Mononuclear cell (primary cell): ENCODE results near the gene TUBB4B. TPM values are rescaled to one million over a fixed set of nuclear protein-coding genes. Genes with fewer than 3 reads are reported as not detected.

Source experiments
- H3K27me3 ChIP-seq: 2 replicates; pipeline ENCODE4 v1.6.0; 2011; ENCODE audit warnings: low read length, control low read depth; ENCODE audit not compliant: insufficient read depth
- H3K4me1 ChIP-seq: 2 replicates; pipeline ENCODE4 v1.5.1; 2011; ENCODE audit warnings: mild to moderate bottlenecking, low read length, control low read depth; ENCODE audit not compliant: insufficient read depth
- H3K4me3 ChIP-seq: 2 replicates; pipeline ENCODE4 v1.5.1; 2011; ENCODE audit warnings: mild to moderate bottlenecking, low read length, moderate library complexity
- H3K9me3 ChIP-seq: 2 replicates; pipeline ENCODE4 v1.5.1; 2011; ENCODE audit warnings: low read depth, mild to moderate bottlenecking, control low read depth, low read length
- total RNA-seq: library from RNA; depleted of rRNA; stranded (reverse); fragments of >200 nt; gene quantifications from one replicate; pipeline ENCODE4 v1.2.3, GENCODE V29; 2012

TUBB4B gene
- total RNA-seq, 1 donor = 67.9 TPM

- H3K9me3 ChIP-seq = no peaks in the 10 kb centered on the region
- no peak overlapping the region for H3K4me3 ChIP-seq
- peaks cover 10% of the 10 kb centered on the region for H3K4me1 ChIP-seq
- H3K27me3 ChIP-seq = no peaks in the 10 kb centered on the region
Measured at GRCh38 chr9:137263506-137263905, 22.4 kb downstream of the TUBB4B start.

GRCh38 chr9:137264067-137264466 lies 23.0 kb downstream of the TUBB4B start:
- Histone ChIP-seq H3K9me3 (no peaks in the 10 kb centered on the region), H3K4me1 (peaks cover 15% of the 10 kb centered on the region), H3K27me3 (no peaks in the 10 kb centered on the region), H3K4me3 (no peak overlapping the region)

- no peak overlapping the region for H3K4me3 ChIP-seq
- no peaks in the 10 kb centered on the region for H3K27me3 ChIP-seq
- H3K4me1 ChIP-seq = peaks cover 16% of the 10 kb centered on the region
- H3K9me3 ChIP-seq = no peaks in the 10 kb centered on the region
Measured at GRCh38 chr9:137265496-137266161, 24.5 kb downstream of the TUBB4B start.

GRCh38 chr9:137266162-137266527 lies 25.1 kb downstream of the TUBB4B start:
- Histone ChIP-seq H3K9me3 (no peaks in the 10 kb centered on the region), H3K4me1 (peaks cover 19% of the 10 kb centered on the region), H3K27me3 (no peaks in the 10 kb centered on the region), H3K4me3 (no peak overlapping the region)

GRCh38 chr9:137266585-137267453 lies 25.7 kb downstream of the TUBB4B start:
- H3K4me1 ChIP-seq = peaks cover 20% of the 10 kb centered on the region
- no peaks in the 10 kb centered on the region for H3K27me3 ChIP-seq
- H3K9me3 ChIP-seq = no peaks in the 10 kb centered on the region
- no peak overlapping the region for H3K4me3 ChIP-seq

- Histone ChIP-seq H3K27me3 (no peaks in the 10 kb centered on the region), H3K4me3 (no peak overlapping the region), H3K4me1 (peaks cover 26% of the 10 kb centered on the region), H3K9me3 (no peaks in the 10 kb centered on the region)
Measured at GRCh38 chr9:137267933-137268355, 26.9 kb downstream of the TUBB4B start.

- Histone ChIP-seq H3K4me1 (peaks cover 26% of the 10 kb centered on the region), H3K9me3 (no peaks in the 10 kb centered on the region), H3K4me3 (no peak overlapping the region), H3K27me3 (no peaks in the 10 kb centered on the region)
Measured at GRCh38 chr9:137268538-137269201, 27.6 kb downstream of the TUBB4B start.

- Histone ChIP-seq H3K27me3 (no peaks in the 10 kb centered on the region), H3K4me1 (peaks cover 26% of the 10 kb centered on the region), H3K9me3 (no peaks in the 10 kb centered on the region), H3K4me3 (no peak overlapping the region)
Measured at GRCh38 chr9:137269231-137269772, 28.2 kb downstream of the TUBB4B start.

GRCh38 chr9:137270929-137271695 lies 30.0 kb downstream of the TUBB4B start:
- H3K27me3 ChIP-seq = no peaks in the 10 kb centered on the region
- H3K9me3 ChIP-seq = no peaks in the 10 kb centered on the region
- peaks cover 37% of the 10 kb centered on the region for H3K4me1 ChIP-seq
- H3K4me3 ChIP-seq = no peak overlapping the region

GRCh38 chr9:137271696-137272076 lies 30.6 kb downstream of the TUBB4B start:
- Histone ChIP-seq H3K9me3 (no peaks in the 10 kb centered on the region), H3K4me3 (no peak overlapping the region), H3K27me3 (no peaks in the 10 kb centered on the region), H3K4me1 (peaks cover 42% of the 10 kb centered on the region)

GRCh38 chr9:137272241-137273094 lies 31.4 kb downstream of the TUBB4B start:
- Histone ChIP-seq H3K9me3 (no peaks in the 10 kb centered on the region), H3K4me3 (no peak overlapping the region), H3K27me3 (no peaks in the 10 kb centered on the region), H3K4me1 (peaks cover 50% of the 10 kb centered on the region)

GRCh38 chr9:137273095-137273490 lies 32.0 kb downstream of the TUBB4B start:
- no peak overlapping the region for H3K4me3 ChIP-seq
- H3K27me3 ChIP-seq = no peaks in the 10 kb centered on the region
- H3K4me1 ChIP-seq = peaks cover 48% of the 10 kb centered on the region
- H3K9me3 ChIP-seq = no peaks in the 10 kb centered on the region

GRCh38 chr9:137273611-137274320 lies 32.7 kb downstream of the TUBB4B start:
- Histone ChIP-seq H3K4me3 (no peak overlapping the region), H3K27me3 (no peaks in the 10 kb centered on the region), H3K9me3 (no peaks in the 10 kb centered on the region), H3K4me1 (peaks cover 46% of the 10 kb centered on the region)
